K562 (cell line): ENCODE results near the gene TBR1. TPM values are rescaled to one million over a fixed set of nuclear protein-coding genes. Genes with fewer than 3 reads are reported as not detected.
A peak's percentile ranks its signal among the peaks of the same experiment; 100 is the strongest.

ENCODE experiments used
- BHLHE40 ChIP-seq: IDR thresholded peaks from 2 replicates; pipeline ENCODE4 v1.6.1; 2011; ENCODE audit warnings: low read length, improper control_type of control experiment
- CBX2 ChIP-seq: fragments of 200-600 bp; sonication (generic); IDR thresholded peaks from one replicate; pipeline ENCODE4 v1.6.1; 2012; ENCODE audit warnings: mild to moderate bottlenecking, low read length, inconsistent platforms; ENCODE audit not compliant: insufficient read depth, poor library complexity, severe bottlenecking
- CBX8 ChIP-seq: fragments of 200-600 bp; sonication (generic); IDR thresholded peaks from 2 replicates; pipeline ENCODE4 v1.6.1; 2012; ENCODE audit warnings: borderline replicate concordance, mixed run types, low read depth, mild to moderate bottlenecking, moderate library complexity, mixed read lengths, low read length, control low read depth, inconsistent platforms; ENCODE audit not compliant: poor library complexity, severe bottlenecking; ENCODE audit errors: extremely low read depth
- MAFG ChIP-seq: fragments of 450-650 bp; conservative IDR thresholded peaks from 2 replicates; pipeline ENCODE4 v1.6.1; 2016; ENCODE audit warnings: missing genetic modification characterization, missing compliant biosample characterization
- MEF2D ChIP-seq: conservative IDR thresholded peaks from 2 replicates; pipeline ENCODE4 v1.6.1; 2016; ENCODE audit warnings: low read depth, missing genetic modification characterization, missing compliant biosample characterization
- NR3C1 ChIP-seq: sonication (generic); formaldehyde crosslinking; IDR thresholded peaks from 2 replicates; pipeline ENCODE4 v1.8.1; 2022; ENCODE audit warnings: missing genetic modification reagents
- SFPQ ChIP-seq: fragments of 200-400 bp; formaldehyde crosslinking; IDR thresholded peaks from 2 replicates; pipeline ENCODE4 v1.6.1; 2017; ENCODE audit warnings: mild to moderate bottlenecking, low read depth, low read length, moderate library complexity
- SPI1 ChIP-seq: IDR thresholded peaks from 2 replicates; pipeline ENCODE4 v1.6.1; 2011; ENCODE audit warnings: low read depth, low read length, control low read depth, borderline replicate concordance
- TAF1 ChIP-seq: IDR thresholded peaks from 2 replicates; pipeline ENCODE4 v1.6.1; 2011; ENCODE audit warnings: mild to moderate bottlenecking, low read length, moderate library complexity; ENCODE audit not compliant: insufficient read depth, control insufficient read depth, severe bottlenecking; ENCODE audit errors: extremely low read depth
- TCF7 ChIP-seq: sonication (generic); IDR thresholded peaks from 2 replicates; pipeline ENCODE4 v1.6.1; 2016; ENCODE audit warnings: antibody characterized with exemption, borderline replicate concordance
- ZFP36 ChIP-seq: fragments of 150-350 bp; IDR thresholded peaks from 2 replicates; pipeline ENCODE4 v1.6.1; 2018; ENCODE audit warnings: low read length, low read depth; ENCODE audit not compliant: partially characterized antibody
- ZNF143 ChIP-seq: sonication (generic); formaldehyde crosslinking; IDR thresholded peaks from 2 replicates; pipeline ENCODE4 v1.9.0; 2022; ENCODE audit warnings: mild to moderate bottlenecking, missing genetic modification reagents
- ZNF224 ChIP-seq: sonication (generic); formaldehyde crosslinking; IDR thresholded peaks from 2 replicates; pipeline ENCODE4 v1.8.0; 2022; ENCODE audit warnings: mild to moderate bottlenecking, missing genetic modification reagents
- ZNF740 ChIP-seq, 3 experiments: fragments of 200-800 bp in 1 of 3; sonication (Bioruptor generic) in 1 of 3; sonication (generic) in 1 of 3; formaldehyde crosslinking in 1 of 3; IDR thresholded peaks; 2 replicates each; pipeline versions ENCODE4 v1.6.1 to v1.8.0; 2016 to 2022; ENCODE audit warnings: mild to moderate bottlenecking in 2 of 3, missing compliant biosample characterization in 2 of 3, missing genetic modification characterization in 2 of 3, missing genetic modification reagents in 1 of 3
- ZNF77 ChIP-seq: fragments of 250-450 bp; sonication (Bioruptor Pico); IDR thresholded peaks from 2 replicates; pipeline ENCODE4 v1.5.0; 2020
- ZNF785 ChIP-seq: fragments of 250-450 bp; sonication (Bioruptor Pico); IDR thresholded peaks from 2 replicates; pipeline ENCODE4 v1.4.0; 2020; ENCODE audit warnings: mild to moderate bottlenecking
- polyA plus RNA-seq, 8 experiments: library from polyadenylated mRNA; depleted of rRNA in 4 of 8; stranded (reverse) in 5 of 8; unstranded in 3 of 8; fragments of >200 nt; fragmentation: Nextera tagmentation in 2 of 8; fragmentation: Illumina TruSeq in 1 of 8; extraction: Ambion mirVana in 2 of 8; extraction: Trizol in 1 of 8; gene quantifications; 2 replicates each; pipeline versions ENCODE4 v1.2.1 to v1.2.3, GENCODE V29; 2011 to 2014; ENCODE audit warnings: inconsistent platforms in 1 of 8, missing spikeins in 1 of 8
- total RNA-seq, 7 experiments: library from RNA; depleted of rRNA in 6 of 7; stranded (reverse); fragments of >200 nt in 6 of 7; fragmentation: Illumina TruSeq in 2 of 7; extraction: Trizol in 2 of 7; gene quantifications; 2 replicates each; pipeline versions ENCODE4 v1.2.1 to v1.2.3, GENCODE V29; 2011 to 2021; ENCODE audit warnings: low replicate concordance in 1 of 7

The TBR1 gene
- total and polyA plus RNA-seq, 9 of the 15 experiments (the other 6 are each of a cell fraction or from before 2014, with no cell fraction given), result 0.01 to 0.09 TPM; not detected in 7

GRCh38 chr2:161415034-161415986, 787 bp upstream of the TBR1 start (continued):
- TF ChIP-seq SFPQ (no peak), ZNF740 (CRISPR knock-in tag; IDR thresholded peaks at IDR 0.05) (no peak), ZNF740 (tag; IDR thresholded peaks at IDR 0.05) (no peak), BHLHE40 (no peak), ZNF785 (CRISPR knock-in tag) (no peak), ZNF224 (CRISPR knock-in tag) (no peak), MAFG (tag) (no peak), ZNF143 (CRISPR knock-in tag) (no peak), MEF2D (tag) (no peak), ZFP36 (peak; percentile 53), SPI1 (no peak), NR3C1 (CRISPR knock-in tag) (no peak), TAF1 (no peak), TCF7 (no peak), ZNF77 (CRISPR knock-in tag) (no peak), CBX2 (peak; percentile 65), CBX8 (peak; percentile 55)
